Effector CD8-positive, alpha-beta T cell (primary cell): ENCODE data around the gene NOS1AP.
"Not testable (repeated sequence)": the region's sequence is repeated elsewhere in the genome, so short reads cannot be mapped to it uniquely, and the experiment has no call there.

Source experiments
- DNase-seq: peaks from one replicate; lab custom pipeline; 2025; lab: John Stamatoyannopoulos, UW

Gene NOS1AP

DNA sequence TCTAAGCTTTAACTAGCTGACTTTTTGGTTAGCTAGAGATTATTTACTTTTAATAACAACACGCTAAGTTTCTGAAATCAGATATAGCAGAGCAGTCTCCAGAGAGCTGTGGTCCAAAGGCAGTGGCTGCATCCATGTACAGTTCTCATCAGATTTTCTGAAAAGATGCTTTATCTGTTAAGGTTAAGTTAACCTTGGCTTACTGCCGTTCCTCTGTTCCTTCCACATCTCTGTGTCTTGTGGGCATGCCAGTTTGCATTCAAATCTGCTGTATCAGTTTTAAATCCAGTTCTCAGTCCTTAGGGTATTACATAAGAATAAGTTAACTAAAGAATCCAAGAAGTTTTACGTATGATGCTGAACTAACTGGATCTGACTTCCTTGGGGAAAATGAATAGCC, 260.3 kb downstream of the NOS1AP start:
- no peak for DNase-seq

GRCh38 chr1:162333991-162334390, 264.5 kb downstream of the NOS1AP start:
- DNase-seq, result no peak

DNA sequence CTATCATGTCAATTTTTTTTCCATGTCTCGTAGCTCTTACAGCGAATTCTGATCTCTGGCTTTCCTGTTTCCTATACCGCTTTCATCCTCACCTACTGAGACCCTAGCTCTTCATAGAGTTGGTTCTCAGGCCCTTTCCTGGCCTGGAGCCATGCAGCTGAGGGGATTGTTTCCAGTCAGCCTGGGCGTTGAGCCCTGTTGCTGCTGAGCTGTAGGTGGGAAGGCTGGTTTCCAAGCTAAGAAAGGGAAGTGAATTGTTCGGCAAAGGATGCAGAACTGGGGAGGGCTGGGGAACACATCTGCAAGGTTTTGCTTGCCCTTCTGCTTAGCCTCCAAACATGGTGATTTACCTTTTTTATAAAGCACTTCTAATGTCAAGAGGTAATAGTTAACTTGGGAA, 265.6 kb downstream of the NOS1AP start:
- no peak for DNase-seq

DNA sequence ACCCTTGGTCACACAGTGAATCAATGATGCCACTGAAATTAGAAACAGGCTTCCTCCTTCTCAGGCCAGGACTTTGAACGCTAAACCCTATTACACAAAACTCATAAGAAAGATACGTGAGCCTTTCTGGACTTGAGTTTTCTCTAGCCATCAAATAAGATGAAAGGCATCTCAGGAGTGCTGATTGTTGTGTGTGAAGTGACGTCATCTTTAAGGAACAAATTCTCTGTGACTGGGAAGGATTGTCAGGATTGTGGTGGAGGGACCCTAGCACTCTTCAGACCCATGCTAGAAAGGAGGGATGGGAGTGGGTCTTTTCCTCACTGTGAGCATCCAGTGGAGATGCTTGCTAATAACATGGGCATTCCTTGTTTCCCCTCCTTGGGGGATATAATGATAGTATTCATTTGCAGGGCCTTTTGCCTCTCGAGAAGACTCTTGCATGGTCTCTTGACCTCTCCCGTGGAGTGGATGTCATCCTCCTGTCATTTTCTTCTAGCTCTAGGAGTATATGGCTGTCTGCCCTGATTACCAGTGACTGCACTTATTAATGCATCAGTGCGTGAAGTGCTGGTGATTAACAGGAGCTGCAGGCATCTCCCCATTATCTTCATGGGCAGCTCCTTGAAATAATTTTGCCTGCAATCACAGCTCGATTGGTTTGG, 267.3 kb downstream of the NOS1AP start:
- no peak for DNase-seq

DNA sequence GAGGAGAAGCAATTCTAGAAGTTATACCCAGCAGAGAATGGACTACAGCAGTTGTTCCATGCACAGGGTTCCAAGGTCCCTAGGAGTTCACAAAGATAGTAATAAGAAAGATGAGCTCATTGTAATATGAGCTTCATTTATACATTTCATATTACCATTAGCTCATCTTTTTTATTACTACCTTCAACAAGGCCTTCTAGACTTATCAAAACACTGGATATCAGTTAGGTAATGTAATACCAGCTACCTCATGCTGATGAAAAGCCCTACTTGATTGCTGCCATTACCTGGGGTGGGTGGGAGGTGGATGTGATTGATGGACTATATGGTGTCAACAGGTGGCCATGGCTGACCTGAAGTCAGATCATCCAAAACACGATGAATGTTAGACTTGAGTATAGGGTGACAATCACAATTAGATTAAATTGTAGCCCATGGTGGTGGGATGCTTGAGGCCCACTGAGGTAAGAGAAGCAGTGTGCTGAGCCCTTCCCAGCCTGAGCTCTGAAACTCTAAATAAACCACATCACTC, 273.0 kb downstream of the NOS1AP start:
- DNase-seq, result no peak

DNA sequence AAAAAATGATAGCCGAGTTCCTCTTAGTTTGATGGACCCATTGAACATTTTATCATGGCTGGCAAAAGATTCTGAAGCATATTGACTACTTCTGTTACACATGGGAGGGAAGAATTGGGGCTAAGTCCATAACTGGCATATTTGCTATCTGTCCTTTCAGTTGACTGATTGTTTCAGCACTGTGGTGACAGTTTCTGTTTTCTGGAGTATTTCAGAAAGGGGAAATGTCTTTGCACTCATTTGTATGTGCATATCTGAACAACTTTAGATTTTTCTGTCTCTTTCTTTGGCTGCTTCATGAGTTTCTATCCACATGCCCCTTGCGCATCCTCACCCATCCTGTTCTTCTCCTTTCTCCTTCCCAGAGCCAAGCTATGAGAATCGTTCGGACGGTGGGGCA, 274.0 kb downstream of the NOS1AP start:
- no peak for DNase-seq

GRCh38 chr1:162347281-162347680, 277.8 kb downstream of the NOS1AP start:
- no peak for DNase-seq

GRCh38 chr1:162349635-162350330, 280.3 kb downstream of the NOS1AP start:
- DNase-seq, result no peak

DNA sequence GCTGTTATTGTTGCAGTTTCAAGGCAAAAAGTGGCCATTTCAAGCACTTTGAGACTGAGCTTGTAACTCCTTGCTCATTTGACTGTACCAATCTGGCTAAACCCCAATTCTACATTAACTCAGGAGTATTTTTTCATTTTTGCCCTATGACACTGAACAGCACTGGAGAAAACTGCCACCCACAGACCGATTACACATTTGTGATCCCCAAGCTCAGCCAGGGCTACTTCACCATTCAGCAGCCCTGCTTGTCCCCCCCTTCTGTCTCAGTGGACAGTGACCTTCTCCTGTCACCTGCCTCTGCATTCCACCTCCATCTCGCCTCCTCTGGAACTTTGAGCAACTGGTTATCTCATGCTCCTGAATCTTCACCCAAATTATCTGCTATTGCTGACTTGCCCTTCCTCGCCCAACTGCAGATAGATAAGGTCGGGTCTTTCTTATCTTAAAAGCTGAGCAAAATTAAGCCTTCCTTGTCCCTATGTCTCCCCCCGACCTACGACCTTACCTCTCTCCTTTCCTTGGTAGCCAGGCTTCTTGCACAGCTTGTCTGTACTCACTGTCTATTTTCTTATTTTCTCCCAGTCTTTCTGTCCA, 281.9 kb downstream of the NOS1AP start:
- no peak for DNase-seq

DNA sequence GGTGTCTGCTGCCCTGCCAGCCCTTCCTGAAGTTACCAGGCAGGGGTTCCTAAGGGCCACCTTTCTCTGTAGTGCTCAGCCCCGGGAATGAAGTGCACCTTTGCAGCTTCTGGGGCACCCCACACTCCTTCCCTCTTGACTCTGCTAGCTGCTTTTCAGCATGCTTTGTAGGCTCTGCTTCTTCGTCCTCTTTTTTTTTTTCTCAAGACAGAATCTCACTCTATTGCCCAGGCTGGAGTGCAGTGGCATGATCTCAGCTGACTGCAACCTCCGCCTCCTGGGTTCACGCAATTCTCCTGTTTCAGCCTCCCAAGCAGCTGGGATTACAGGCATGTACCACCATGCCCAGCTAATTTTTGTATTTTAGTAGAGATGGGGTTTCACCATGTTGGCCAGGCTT, 282.4 kb downstream of the NOS1AP start:
- not testable (repeated sequence) for DNase-seq

DNA sequence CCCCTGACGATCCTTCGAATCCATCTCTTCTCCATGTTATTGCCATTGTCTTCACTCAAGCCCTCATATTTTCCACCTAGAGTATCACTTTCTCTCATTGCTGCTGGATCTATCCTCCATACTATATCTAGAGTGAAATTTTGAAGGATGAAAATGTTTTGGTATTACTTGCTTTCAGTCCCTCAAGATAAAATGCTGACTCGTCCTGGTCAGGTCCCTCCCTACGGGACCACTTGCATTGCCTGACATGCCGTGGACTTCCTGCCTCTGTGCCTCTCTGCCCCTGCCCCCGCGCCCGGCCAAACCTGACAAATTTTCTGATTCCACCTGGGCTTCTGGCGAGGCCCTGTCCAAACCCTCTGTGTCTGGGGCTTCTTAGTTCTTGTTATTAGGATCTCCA, 283.6 kb downstream of the NOS1AP start:
- DNase-seq, result no peak

DNA sequence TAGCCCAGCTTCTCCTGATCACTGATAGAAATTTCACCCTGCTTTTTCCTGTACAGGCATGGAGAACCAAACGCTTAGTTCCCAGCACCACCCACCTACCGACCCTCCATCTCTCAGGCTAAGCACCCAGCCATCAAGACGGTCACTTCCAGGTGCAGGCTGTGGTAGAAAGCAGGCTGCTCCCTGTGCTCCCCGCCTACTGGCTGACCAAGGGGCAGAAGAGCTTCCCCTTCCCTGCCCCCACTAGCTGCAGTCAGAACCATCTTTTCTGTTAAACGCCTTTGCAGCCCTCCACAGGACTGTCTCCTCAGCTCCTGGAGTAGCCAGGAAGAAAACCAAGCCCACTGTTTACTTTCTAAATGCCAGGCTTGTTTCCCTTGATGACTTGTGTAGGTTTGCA, 284.2 kb downstream of the NOS1AP start:
- DNase-seq, result no peak

- no peak for DNase-seq
These were observed 288.3 kb downstream of the NOS1AP start for GRCh38 chr1:162357681-162358266.

- no peak for DNase-seq
These were observed 289.4 kb downstream of the NOS1AP start for GRCh38 chr1:162358928-162359327.

GRCh38 chr1:162359523-162360236, 290.2 kb downstream of the NOS1AP start:
- no peak for DNase-seq

- DNase-seq, result no peak
These were observed 290.9 kb downstream of the NOS1AP start for GRCh38 chr1:162360237-162360873.

- no peak for DNase-seq
These were observed 291.4 kb downstream of the NOS1AP start for GRCh38 chr1:162360874-162361260.

DNA sequence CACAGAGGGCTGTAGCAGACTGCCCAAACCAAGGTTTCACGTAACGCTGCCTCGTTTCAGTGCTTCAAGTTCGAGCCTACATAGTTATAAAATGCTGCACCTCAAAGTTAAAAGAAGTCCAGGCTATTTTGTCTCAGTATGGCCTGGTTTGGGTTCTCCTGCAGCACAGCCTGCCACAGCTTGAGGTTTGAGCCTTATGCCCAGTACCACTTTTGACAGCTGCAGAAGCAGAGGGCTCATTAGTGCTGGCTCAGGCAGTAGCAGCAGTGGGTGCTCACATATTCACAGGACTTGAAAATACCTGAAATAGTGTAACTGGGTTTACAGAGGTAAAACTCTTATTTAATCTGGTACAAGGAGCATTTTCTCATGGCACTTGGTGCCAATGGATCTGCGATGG, 291.9 kb downstream of the NOS1AP start:
- no peak for DNase-seq

DNA sequence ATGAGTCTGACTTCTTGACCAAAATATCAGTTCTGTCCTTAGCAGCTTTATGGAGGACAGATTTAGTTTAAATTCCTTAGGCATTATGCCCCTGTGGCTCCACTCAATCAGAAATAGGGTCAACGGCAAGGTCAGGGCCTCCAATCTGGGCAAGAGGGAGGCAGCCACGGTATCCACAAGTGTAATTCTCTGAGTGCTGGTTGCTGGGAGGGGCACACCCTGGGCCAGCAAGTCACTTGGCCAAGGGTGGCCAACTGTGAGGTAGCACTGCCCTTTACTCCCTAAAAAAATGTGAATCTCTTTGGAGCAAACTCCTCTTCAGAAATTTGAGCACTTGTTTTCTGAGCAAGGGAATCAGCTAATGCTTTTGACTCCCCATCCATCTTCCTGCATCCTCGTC, 294.3 kb downstream of the NOS1AP start:
- no peak for DNase-seq

- no peak for DNase-seq
These were observed 295.0 kb downstream of the NOS1AP start for GRCh38 chr1:162364498-162364897.

DNA sequence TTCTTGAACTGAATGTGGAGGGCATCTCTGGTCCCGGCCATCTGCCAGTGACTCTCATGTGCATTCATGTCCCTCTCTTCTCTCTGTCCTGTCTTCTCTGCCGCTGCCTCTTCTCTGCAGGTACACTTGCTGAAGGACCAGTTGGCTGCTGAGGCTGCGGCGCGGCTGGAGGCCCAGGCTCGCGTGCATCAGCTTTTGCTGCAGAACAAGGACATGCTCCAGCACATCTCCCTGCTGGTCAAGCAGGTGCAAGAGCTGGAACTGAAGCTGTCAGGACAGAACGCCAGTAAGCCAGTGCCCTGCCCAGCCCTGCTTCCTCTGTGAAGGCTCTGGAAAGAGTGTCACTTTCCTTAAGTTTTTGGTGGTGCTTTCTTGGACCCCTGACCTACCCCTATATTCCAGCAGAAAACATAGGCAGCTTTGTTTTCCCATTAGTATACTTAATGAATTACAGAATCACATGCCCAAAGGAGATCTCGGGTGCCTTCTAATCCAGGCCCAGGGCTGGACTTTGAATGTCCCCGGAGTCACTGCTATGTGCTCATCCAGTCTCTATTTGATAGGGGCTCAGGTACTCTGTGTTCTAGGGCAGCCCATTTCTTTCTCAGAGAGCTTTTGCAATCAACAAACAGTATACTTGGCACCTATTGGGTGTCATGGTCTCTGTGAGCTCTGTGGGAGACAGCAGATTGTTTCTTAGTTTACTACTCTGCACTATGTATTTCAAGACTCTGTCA, 296.0 kb downstream of the NOS1AP start:
- DNase-seq, result no peak
